Activated CD4-positive, alpha-beta T cell treated with anti-CD3 and anti-CD28 coated beads, Interleukin-10, Interleukin-2, amounts not matched to agents 100 ng/mL and 50 ng/mL, durations not matched to agents 16 hours and 8 hours (primary cell): Measurements from ENCODE around the gene WRAP73.
A peak's percentile ranks its signal among the peaks of the same experiment; 100 is the strongest.

Experiments
- DNase-seq: peaks from one replicate; pipeline ENCODE4 v3.0.0-alpha.2; 2020

WRAP73 gene, protein sequence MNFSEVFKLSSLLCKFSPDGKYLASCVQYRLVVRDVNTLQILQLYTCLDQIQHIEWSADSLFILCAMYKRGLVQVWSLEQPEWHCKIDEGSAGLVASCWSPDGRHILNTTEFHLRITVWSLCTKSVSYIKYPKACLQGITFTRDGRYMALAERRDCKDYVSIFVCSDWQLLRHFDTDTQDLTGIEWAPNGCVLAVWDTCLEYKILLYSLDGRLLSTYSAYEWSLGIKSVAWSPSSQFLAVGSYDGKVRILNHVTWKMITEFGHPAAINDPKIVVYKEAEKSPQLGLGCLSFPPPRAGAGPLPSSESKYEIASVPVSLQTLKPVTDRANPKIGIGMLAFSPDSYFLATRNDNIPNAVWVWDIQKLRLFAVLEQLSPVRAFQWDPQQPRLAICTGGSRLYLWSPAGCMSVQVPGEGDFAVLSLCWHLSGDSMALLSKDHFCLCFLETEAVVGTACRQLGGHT

DNA sequence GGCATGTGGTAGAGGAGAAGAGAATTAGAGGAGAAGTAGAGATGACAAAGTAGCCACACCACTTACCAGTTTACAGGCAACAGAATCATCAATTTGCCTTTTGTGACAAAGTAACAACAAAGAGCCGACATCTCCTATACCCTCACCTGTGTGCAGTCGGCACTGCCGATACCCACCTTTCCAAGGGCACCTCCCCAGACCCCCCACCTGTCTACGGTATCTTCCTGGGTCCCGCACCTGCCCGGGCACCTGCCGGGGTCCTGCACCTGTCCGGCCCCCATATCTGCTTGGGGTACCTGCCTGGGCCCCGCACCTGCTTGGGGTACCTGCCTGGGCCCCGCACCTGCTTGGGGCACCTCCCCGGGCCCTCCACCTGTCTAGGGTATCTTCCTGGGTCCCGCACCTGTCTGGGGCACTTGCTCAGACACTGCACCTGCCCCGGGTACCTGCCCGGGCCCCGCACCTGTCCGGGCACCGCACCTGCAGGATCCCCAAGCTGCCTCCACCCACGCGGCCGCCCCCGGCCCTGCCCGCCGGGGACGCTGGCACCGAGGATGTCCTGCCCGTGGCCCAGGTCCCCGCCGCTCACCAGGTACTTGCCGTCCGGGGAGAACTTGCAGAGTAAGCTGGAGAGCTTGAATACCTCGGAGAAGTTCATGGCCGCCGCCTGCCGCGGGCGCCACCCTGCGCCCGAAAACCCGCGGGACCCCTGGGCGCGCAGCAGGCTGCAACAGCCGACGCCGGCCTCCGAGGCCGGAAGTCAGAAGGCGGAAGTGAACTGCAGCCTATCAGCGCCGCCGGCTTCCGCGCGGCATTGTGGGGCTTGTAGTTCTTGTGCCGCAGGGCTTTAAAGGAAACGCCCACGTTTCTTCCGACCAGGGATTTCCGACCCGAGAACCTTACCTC is at the start of gene WRAP73:
Gene WRAP73, minus strand, starts transcription at position 762 of the 906 bp plus-strand sequence. Its CDS starts 104 bp downstream, at position 658.
- peak; percentile 95 for DNase-seq

DNA sequence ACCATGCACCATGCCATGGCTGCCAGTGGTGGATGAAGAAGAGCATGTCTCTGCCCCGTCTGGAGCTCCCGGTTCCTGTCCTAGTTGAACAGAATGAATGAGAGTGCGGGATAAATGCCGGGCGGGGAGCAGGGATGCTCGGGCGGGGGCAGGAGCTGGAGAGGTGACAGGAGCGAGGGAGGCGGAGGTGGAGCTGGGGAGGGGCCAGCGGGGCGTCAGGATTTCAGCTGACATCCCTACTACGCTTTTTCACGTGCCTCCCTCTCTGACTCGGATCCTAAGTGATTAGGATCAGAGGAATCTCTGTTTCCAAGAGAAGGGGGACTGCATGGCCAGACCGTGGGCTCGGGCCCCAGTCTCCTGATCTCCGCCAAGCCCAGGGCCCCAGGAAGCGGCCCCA is 49.7 kb upstream of the WRAP73 start:
- no peak for DNase-seq

DNA sequence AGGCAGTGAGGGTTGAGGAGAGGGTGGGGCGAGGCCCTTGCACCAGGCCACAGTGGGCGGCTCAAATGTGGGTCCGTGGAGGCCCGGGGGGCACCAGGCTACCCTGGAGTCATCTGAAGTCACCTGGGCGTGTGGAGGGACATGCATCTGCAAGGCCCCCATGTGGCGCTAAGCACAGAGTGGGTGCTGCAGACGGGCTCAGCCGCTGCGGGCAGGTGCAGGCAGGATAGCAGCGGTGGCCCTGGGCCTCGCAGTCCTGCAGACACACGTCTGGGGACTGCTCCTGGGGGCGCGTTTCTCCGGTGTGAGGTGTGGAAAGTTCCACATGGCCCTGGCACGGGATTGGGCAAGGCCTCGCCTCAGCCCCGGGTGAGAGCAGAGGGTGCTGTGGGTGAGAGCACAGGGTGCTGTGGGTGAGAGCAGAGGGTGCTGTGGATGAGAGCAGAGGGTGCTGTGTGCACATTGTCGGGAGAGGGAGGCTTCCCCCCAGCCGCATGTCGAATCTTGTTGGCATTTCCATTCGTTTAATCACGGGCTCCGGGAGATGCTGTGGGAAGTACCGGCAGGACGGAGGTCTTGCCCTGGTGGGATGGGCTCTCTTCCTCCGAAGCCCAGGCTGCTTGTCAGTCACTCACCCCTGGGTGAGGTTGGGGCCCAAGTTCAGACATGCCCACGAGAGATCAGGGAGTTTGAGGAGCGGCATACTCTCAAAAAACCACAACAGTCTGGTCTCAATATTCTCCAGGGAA is 48.9 kb upstream of the WRAP73 start:
- DNase-seq: no peak

DNA sequence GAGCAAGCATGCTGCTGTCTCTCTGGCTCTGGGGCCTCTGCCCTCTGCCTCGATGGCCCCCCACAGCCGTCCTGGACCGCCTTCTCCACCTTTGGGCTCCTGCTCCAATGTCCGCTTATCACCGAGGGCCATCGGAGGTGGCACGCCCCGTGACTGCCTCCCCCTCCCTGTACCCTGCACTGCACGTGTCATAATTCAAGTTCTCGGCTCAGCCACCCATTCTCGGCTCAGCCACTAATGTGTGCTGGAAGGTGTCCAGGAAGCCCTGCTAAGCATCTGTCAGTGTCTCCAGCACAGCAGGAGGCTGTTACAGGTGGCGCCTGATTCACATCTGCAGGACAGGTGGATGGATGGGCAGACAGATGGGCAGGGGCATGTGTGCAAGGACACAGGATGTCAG is 47.9 kb upstream of the WRAP73 start:
- DNase-seq: no peak

DNA sequence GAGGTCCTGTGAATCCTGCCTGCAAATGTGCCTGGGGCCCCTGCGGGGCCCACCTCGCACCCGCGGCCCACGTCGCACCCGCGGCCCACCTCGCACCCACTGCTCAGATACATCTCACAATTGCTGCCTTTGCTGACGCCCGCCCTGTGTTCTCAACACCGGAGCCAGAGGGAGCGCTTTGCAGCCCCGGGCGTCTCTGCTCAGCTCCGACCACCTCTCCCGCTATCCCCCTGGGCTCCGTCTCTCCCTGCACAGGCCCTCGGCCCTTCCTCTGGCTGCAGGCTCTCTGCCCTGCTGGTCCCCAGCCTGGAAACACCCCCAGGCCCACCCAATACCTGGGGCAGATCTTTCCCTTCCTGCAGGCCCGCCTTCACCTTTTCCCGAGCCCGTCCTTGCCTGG is 47.2 kb upstream of the WRAP73 start:
- DNase-seq: no peak

DNA sequence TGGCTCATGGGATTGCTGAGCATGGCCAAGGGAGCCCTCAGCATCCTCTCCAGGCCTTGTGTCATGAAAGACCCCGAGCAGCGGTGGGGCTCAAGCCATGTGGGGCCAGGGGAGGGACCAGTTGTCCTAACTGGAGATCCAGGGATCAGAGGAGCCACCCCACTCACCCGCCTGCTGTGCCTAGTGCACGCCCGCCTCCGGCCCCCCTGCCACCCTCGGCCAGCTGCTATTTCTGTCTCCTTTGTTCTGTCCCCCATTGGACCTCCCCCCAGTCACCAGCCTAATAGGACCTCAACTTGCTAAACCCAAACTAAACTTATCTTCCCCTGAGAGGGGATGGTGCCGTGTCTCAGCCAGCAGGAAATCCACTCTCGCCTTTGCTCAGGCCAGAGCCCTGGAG is 46.8 kb upstream of the WRAP73 start:
- no peak for DNase-seq

DNA sequence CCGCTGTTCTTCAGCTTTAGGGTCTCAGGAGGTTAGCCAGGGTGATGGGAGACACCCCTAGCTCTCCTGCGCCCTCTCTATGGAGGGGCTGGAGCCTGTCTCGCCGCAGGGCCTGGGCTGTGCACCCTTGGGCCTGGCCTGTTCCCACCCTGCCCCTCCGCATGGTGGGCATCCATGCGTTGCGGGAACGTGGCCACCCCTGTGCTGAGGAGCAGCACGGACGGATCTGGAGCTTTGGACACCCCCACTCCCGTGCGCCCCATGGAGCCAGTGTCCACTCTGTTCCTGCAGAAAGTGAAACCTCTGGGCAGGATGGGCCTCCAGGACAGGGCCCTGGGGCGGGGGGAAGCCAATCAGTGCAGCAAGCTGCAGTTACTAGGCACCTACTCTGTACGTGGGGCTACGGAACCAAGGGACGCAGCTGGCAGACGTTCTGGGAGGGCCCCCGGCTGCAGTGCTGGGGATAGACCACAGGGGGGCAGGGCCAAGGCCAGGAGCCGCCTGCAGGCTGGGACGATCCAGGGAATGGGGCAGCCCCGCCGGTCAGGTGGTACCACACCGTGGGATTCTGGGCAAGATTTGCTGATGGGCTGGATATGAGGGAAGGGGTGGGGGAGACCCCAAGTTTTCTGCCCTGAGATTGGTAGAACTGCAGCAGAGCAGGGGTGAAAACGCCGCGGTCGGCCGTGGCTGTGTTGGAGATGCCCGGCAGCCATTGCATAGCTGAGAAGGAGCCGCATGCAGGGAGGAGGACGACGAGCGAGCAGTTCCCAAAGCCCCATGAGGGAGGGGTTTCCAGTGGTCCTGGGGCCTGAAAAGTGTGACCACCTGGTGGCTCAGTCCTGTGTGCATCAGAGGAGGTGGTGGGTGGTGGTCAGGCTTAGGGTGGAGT is 45.7 kb upstream of the WRAP73 start:
- peak; percentile 27 for DNase-seq

DNA sequence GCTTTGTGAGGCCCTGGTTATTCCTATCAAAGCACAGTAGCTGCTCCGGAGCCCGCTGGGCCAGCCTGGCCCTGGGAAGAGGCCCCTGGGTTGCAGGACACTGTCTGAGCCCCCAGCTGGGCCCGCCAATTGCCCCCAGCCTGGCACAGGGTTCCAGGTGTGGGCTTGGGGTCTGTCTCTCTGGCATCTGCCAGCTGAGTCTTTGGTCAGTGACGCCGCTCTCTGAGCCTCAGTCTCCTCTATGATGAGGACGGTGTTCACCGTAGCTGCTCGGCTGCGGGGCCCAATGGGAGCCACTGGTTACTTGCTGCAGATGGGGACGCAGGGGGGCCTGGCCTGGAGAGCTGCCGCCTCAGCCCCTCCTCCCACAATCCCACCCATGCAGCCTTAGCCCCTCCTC is 43.4 kb upstream of the WRAP73 start:
- DNase-seq: no peak

DNA sequence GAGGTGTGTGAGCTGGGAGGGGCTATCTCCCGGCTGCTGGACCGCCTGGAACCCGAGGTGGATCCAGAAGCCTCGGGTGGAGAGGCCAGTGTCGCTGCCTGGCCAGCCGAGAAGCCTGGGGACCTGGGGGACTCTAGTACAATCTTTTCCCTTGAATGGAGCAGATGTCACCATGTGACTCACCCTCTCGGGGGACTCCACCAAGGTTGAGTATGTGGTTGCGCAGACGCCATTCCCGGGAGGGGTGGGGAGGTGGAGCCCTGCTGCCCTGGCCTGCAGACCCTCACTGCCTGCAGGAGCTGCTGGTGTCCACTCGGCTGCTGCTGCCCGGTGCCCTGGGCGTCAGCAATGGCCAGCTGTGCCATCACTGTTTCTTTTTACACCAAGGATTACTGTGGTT is 42.7 kb upstream of the WRAP73 start:
- no peak for DNase-seq

DNA sequence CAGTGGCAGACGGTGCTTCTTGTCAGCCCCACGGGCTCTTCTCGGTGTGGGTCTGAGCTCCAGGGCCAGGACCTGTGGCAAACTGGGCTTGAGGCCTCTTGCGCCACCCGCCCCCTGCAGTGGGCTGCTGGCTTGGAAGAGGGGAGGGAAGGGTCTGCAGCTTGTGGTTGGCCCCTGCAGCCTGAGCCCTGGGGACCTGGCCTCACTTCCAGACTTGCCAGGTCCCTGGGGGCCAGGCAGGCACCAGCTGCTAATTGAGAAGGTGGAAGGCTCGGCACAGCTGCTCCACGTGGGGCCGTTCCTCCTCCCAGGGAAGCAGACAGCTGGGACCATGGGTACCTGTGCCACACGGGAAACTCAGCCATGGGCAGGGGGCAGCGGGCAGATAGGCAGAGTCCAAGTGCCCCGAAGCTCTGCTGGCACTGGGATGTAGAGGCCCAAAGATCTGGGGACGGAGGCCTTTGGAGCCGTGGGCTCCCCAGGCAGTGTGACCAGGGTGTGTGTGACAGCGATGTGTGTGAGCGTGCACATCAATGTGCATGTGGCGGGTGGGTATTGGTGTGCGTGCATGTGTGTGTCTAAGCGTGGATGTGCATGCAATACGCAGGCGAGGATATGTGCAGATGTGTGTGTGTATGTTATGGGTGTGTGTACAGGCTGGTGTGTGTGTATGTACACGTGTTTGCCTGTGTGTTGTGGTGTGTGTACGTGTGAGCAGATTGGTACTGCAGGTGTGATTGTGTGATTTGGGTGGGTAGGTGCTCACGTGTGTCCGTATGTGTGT is 41.7 kb upstream of the WRAP73 start:
- DNase-seq: no peak

DNA sequence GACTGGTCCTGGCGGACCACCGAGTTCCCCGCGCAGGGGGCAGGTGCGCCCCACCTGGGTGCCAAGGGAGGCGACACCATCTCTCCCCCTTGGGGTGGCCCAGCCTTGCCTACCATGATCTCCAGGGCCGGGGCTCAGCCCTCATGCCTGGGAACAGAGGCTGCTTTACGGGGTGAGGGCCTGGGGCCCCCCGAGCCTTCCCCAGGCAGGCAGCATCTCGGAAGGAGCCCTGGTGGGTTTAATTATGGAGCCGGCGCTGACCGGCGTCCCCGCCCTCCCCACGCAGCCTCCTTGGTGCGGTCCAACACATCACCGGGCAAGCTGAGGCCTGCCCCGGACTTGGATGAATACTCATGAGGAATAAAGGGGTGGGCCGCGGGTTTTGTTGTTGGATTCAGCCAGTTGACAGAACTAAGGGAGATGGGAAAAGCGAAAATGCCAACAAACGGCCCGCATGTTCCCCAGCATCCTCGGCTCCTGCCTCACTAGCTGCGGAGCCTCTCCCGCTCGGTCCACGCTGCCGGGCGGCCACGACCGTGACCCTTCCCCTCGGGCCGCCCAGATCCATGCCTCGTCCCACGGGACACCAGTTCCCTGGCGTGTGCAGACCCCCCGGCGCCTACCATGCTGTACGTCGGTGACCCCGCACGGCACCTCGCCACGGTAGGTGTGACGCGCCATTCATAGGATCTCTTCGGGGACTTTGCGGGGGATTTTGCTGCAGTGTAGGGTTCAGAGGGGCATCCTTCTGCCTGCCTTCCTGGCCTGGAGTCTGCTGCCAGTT is 40.6 kb upstream of the WRAP73 start:
- no peak for DNase-seq

DNA sequence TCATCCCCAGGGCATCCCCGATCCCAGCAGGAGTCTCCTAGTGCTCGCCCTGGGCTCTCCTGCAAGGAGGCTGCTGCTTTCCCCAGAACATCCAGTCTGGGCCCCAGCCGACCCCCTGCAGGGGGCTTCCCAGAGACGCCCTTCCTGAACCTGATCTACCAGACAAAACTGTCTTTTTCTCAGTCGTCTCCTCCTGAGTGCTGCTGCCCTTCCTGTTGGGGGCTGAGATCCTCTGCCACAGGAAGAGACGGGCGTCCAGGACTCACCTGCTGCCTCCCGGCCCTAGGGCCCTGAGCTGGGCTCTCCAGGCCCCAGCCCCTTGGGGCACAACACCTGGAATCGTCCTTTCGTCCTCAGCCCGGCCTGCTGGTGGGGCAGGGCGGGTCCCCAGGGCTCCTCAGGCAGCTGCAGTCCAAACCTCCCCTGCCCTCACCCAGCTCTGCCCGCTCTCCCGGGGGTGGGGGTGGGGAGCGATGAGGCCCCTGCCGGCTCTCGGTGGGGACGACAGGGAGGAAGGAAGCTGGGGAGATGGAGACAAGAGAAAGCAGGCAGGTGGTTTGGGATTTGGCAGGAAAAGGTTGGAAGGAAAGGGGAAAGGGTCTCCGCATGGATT is 39.3 kb upstream of the WRAP73 start:
- no peak for DNase-seq

DNA sequence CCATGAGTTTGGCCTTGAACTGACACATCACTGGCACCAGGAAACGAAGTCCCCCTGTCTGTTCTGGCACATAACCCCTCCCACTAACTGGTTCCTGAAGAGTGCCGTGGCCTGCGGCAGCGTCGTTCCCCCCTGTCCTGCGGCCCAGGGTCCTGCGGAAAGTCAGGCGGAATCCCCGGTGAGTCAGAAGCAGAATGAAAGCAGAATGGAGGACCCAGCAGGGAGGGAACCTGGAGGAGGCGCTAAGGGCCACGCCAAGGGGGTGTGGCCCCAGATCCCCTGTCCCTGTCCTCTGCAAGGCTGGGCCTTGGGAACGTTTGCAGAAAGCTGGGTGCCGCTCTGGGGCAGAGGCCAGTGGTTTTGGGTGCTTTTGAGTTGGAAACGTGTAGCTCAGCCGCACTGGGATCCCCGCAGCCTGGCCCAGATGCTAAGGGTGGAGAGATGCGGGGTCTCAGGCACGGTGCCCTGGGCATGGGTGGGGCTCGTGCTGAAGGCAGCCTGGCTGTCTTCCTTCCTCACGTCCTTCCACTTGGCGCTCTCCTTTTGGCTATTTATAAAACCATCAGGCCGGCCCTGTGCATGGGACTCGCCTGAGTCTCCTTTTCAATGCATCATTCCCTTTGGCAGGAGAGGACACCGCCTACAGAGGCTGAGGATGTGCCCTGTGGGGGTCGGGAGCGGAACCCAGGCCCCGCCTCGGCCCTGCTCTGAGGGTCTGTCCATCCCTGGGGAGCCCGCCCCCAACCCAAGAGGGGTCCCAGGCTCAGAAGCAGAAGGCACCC is 38.6 kb upstream of the WRAP73 start:
- DNase-seq: no peak

DNA sequence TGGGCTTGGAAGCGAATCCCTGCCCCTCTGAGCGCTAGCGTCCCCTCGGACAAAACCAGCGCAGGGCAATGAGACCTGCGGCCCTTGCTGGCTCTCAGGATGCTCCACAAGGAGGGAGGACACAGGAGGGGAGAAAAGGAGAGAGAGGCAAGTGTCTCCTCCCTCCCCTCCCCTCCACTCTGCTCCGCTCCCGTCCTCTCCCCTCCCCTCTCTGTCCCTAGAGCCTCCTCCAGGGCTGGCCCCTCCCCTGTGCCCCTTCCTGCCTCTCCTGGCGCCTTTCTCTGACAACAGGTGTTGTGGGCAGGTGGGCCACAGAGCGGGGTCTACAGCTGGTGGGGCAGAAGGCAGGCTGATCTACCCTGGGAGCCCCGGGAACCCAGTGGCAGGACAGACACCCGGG is 37.6 kb upstream of the WRAP73 start:
- DNase-seq: no peak

DNA sequence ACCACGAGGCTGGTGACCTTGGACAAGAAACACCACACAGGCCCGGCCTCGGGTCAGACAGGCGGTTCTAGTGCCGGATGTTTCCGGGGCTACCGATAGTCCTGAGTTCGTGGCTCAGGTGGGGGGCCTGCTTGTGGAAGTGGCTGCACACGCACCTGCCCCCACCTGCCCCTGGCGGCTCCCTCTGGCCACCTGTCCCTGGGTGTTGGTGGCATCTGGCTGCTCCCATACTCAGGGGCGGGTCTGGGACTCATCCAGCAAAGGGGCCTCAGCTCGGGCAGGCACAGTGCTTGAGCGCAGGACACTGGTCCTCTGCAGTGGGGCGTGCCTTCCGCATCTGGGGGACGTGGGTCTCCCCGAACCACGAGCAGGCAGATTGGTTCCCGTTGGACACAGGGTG is 36.0 kb upstream of the WRAP73 start:
- DNase-seq: no peak

DNA sequence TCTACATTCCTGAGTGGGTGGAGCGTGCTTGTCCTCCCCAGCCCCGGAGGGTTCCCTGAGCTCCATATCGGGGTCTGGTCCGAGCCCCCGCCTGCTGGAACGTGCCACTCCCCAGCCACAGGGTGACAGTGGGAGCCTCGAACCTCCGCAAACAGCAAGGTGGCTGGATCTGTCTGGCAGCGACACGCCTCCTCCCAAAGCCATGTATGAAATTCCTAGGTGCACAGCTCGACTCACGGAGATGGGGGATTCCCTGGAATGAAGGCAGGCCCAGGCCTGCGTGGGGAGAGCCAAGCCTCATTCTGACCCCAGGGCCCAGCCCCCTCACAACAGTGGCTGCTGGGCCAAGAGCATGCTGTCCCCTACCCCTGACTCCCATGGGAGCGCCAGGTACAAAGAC is 35.3 kb upstream of the WRAP73 start:
- no peak for DNase-seq

DNA sequence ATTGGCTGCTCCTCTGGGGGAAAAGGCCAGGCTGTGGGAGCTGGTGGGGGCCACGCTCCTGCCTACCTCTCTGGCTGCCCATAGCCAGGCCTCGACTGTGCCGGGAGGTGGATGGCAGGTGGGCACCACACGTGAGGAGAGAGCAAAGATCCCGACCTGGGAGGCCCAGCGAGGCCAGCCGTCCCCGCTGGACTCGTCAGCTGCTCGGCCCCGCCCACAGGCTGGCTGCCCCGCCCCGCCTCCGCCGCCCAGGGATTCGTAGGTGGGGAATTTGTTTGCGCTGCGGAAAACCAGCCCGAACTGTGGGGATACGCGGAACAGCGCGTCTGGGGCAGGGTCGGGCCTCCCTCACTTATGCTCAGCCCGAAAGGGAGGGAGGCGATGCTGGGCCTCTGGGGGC is 34.1 kb upstream of the WRAP73 start:
- no peak for DNase-seq

DNA sequence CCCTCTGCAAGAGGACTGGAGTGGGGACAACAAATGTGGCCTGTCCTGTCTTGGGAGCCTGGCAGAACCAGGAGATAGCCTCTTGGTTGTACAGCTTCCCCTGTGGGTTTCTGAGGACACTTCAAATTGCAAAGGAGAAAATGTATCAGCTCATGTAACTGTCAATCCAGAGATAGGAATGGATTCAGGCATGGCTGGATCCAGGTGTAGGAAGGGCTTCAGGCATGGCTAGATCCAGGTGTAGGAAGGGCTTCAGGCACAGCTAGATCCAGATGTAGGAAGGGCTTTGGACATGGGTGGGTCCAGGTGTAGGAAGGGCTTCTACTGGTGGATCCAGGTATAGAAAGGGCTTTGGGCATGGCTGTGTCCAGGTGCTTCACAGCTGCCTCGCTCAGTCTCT is 33.3 kb upstream of the WRAP73 start:
- DNase-seq: no peak
